Suprapubic skin (tissue), 4 donors: ENCODE results near the gene CAPZB.

Source experiments
- EP300 ChIP-seq: sonication (generic); formaldehyde crosslinking; IDR thresholded peaks from one replicate; pipeline ENCODE4 v1.6.1; 2017; ENCODE audit warnings: antibody characterized with exemption
- POLR2A ChIP-seq, 2 donors: fragments of 450-650 bp; IDR thresholded peaks; one replicate each; pipeline ENCODE4 v1.6.1; 2017; ENCODE audit warnings: antibody characterized with exemption in 2 of 2, mild to moderate bottlenecking in 2 of 2, moderate library complexity in 2 of 2
- POLR2AphosphoS5 ChIP-seq, 3 donors: sonication (generic); formaldehyde crosslinking; IDR thresholded peaks; one replicate each; pipeline ENCODE4 v1.6.1; 2017; ENCODE audit warnings: antibody characterized with exemption in 3 of 3
- TF ChIP-seq, protein P1 (sequence below), 2 donors: fragments of 200-600 bp in 1 of 2; fragments of 450-650 bp in 1 of 2; sonication (generic) in 1 of 2; IDR thresholded peaks; one replicate each; pipeline ENCODE4 v1.5.1; 2016 to 2019; ENCODE audit warnings: antibody characterized with exemption in 2 of 2, mild to moderate bottlenecking in 1 of 2, moderate library complexity in 1 of 2

DNA sequence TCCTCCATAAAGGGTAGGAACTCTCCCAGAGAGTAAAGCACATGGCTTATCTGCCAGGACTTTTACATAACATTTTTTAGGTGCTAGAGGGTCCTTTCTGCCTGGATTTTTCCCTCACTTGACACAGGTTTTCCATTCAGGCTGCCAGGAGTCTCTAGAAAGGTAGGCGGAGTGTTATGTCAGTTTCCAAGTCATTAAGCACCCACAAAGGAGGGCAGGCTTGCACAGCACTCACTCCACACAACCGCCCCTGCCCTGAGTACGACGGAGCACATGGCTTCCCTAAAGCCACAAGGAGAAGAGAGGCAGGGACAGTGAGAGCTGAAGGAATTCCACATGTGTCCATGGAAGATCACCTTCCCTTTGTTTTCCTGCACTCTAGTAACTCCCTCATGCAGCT lies 55.7 kb downstream of the CAPZB start:
- TF ChIP-seq, protein P1, sequence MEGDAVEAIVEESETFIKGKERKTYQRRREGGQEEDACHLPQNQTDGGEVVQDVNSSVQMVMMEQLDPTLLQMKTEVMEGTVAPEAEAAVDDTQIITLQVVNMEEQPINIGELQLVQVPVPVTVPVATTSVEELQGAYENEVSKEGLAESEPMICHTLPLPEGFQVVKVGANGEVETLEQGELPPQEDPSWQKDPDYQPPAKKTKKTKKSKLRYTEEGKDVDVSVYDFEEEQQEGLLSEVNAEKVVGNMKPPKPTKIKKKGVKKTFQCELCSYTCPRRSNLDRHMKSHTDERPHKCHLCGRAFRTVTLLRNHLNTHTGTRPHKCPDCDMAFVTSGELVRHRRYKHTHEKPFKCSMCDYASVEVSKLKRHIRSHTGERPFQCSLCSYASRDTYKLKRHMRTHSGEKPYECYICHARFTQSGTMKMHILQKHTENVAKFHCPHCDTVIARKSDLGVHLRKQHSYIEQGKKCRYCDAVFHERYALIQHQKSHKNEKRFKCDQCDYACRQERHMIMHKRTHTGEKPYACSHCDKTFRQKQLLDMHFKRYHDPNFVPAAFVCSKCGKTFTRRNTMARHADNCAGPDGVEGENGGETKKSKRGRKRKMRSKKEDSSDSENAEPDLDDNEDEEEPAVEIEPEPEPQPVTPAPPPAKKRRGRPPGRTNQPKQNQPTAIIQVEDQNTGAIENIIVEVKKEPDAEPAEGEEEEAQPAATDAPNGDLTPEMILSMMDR (IDR thresholded peaks at IDR 0.05), result no peak
- TF ChIP-seq POLR2A (IDR thresholded peaks at IDR 0.05) (no peak), EP300 (no peak), POLR2AphosphoS5 (IDR thresholded peaks at IDR 0.05) (no peak)
